ENCODE data around the gene C1QTNF6. TPM values are rescaled to one million over a fixed set of nuclear protein-coding genes. Genes with fewer than 3 reads are reported as not detected.

The C1QTNF6 gene
- total and polyA plus RNA-seq, 2 donors (not counting 3 experiments of a cell fraction or from before 2014, with no cell fraction given), result 20.2 to 27.6 TPM

GRCh38 chr22:37231406-37232139, 43.5 kb upstream of the C1QTNF6 start:
- Histone ChIP-seq H4K20me1 (replicated peaks; ENCODE audit: control insufficient read depth, extremely low read depth, insufficient read depth, low read length) (no peaks in the 10 kb centered on the region), H3K9me3 (replicated peaks; ENCODE audit: control insufficient read depth, insufficient read depth, low read length) (no peaks in the 10 kb centered on the region), H2AFZ (ENCODE audit: low read depth, low read length) (no peak overlapping the region), H3K27ac (ENCODE audit: insufficient read depth, low read depth, low read length) (no peak overlapping the region), H3K9ac (replicated peaks; ENCODE audit: extremely low read depth, insufficient read depth, low read length) (no peak overlapping the region), H3K4me3 (replicated peaks in 1 of 3; ENCODE audit: insufficient read depth in 1 of 3, low read depth in 1 of 3, low read length in 3 of 3) (no peak overlapping the region), H3K27me3 (ENCODE audit: control insufficient read depth in 2 of 2, insufficient read depth in 2 of 2, low read length in 2 of 2) (no peaks in the 10 kb centered on the region), H3K4me1 (ENCODE audit: control insufficient read depth, extremely low read depth, insufficient read depth, low read length) (peaks cover 27% of the 10 kb centered on the region), H3K36me3 (ENCODE audit: control insufficient read depth in 2 of 2, extremely low read depth in 1 of 2, insufficient read depth in 2 of 2, low read length in 2 of 2) (no peaks in the 10 kb centered on the region), H3K9me1 (replicated peaks; ENCODE audit: control insufficient read depth, extremely low read depth, insufficient read depth, low read length) (no peaks in the 10 kb centered on the region), H3K79me2 (ENCODE audit: control insufficient read depth, insufficient read depth, low read length) (peaks cover 3% of the 10 kb centered on the region), H3K4me2 (ENCODE audit: insufficient read depth, low read length) (no peak overlapping the region)
- POLR2A ChIA-PET, result no interaction called here
- intact Hi-C loops (cut with micrococcal nuclease) (no loop called here), dilution Hi-C loops (cut with MboI; ENCODE audit: extremely low pct_ligation_motif_present, low sequenced_read_pairs) (no loop called here)
- CTCF ChIA-PET, result interaction anchor here (2.9 to 4.7 kb wide), 2 partner anchors 11 to 29 kb away, joined by 10 to 45 read pairs; no protein-coding TSS in a partner anchor
- no peak for DNase-seq (ENCODE audit: low read depth, low spot score)
- no peak for TF ChIP-seq POLR2AphosphoS5 (IDR thresholded peaks at IDR 0.05; ENCODE audit: insufficient read depth, low read depth, low read length)
- no peak for TF ChIP-seq MAX (IDR thresholded peaks at IDR 0.05; ENCODE audit: insufficient read depth, insufficient read length)
- TF ChIP-seq FOS (IDR thresholded peaks at IDR 0.05; ENCODE audit: borderline replicate concordance, insufficient read depth, low read length), result no peak
- no peak for TF ChIP-seq CTCF (IDR thresholded peaks at IDR 0.05; ENCODE audit: extremely low read depth in 1 of 2, insufficient read depth in 1 of 2, low read depth in 1 of 2, low read length in 2 of 2)
- TF ChIP-seq GATA2 (IDR thresholded peaks at IDR 0.05; ENCODE audit: insufficient read depth, insufficient read length, low read depth, low read length), result no peak
- TF ChIP-seq EZH2 (IDR thresholded peaks at IDR 0.05; ENCODE audit: borderline replicate concordance, low read depth, low read length, severe bottlenecking), result no peak
- TF ChIP-seq MYC (IDR thresholded peaks at IDR 0.05; ENCODE audit: low read depth, low read length), result no peak
- TF ChIP-seq POLR2A (IDR thresholded peaks at IDR 0.05; ENCODE audit: low read depth, low read length), result no peak
- no peak for TF ChIP-seq JUN (IDR thresholded peaks at IDR 0.05; ENCODE audit: borderline replicate concordance, insufficient read depth, insufficient read length, low read depth)
- FAIRE-seq, result no peak
- BruUV-seq (replicated peaks), result no TSS peak

All from endothelial cell of umbilical vein (primary cell).